ENCODE results near the gene METTL27. TPM values are rescaled to one million over a fixed set of nuclear protein-coding genes. Genes with fewer than 3 reads are reported as not detected.
"Not testable (repeated sequence)": the region's sequence is repeated elsewhere in the genome, so short reads cannot be mapped to it uniquely, and the experiment has no call there.

The METTL27 gene
- total RNA-seq, 3 donors from 2014 or later: 1.6 to 10.6 (median 7.0) TPM

DNA sequence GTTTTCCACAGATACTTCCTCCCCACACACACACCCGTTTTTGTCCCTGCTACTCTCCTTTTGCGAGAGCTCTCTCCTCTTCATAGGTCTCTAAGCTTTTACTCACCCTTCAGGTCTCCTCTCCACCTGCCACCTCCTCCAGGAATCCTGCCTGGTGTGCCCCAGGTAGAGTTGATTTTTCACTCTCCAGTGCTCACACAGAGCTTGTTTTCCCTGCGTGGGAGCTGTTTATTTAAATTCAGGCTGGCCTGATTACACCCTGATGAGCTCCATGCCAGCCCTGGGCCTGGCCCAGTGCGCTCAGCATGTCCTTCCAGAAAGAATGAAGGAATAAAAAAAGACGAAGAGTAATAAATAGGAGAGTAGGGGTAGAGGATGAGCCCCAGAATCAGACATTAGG is 19.1 kb downstream of the METTL27 start:
- H3K36me3 ChIP-seq: no peaks in the 10 kb centered on the region
- H3K27ac ChIP-seq: peak overlapping the region; percentile 95
- TF ChIP-seq, protein P1, sequence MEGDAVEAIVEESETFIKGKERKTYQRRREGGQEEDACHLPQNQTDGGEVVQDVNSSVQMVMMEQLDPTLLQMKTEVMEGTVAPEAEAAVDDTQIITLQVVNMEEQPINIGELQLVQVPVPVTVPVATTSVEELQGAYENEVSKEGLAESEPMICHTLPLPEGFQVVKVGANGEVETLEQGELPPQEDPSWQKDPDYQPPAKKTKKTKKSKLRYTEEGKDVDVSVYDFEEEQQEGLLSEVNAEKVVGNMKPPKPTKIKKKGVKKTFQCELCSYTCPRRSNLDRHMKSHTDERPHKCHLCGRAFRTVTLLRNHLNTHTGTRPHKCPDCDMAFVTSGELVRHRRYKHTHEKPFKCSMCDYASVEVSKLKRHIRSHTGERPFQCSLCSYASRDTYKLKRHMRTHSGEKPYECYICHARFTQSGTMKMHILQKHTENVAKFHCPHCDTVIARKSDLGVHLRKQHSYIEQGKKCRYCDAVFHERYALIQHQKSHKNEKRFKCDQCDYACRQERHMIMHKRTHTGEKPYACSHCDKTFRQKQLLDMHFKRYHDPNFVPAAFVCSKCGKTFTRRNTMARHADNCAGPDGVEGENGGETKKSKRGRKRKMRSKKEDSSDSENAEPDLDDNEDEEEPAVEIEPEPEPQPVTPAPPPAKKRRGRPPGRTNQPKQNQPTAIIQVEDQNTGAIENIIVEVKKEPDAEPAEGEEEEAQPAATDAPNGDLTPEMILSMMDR (IDR thresholded peaks at IDR 0.05): no peak
- TF ChIP-seq POLR2A (IDR thresholded peaks at IDR 0.05) (no peak), POLR2AphosphoS5 (IDR thresholded peaks at IDR 0.05) (no peak)
- H3K9me3 ChIP-seq: no peaks in the 10 kb centered on the region
- H3K4me3 ChIP-seq: no peak overlapping the region
- peaks cover 3 to 5% of the 10 kb centered on the region in 2 donors for H3K4me1 ChIP-seq
- no peak for DNase-seq (ENCODE audit: low spot score in 2 of 2)
- no peaks in the 10 kb centered on the region for H3K27me3 ChIP-seq
- intact Hi-C loops (cut with DNase I; ENCODE audit: low total_unique reads): no loop called here

DNA sequence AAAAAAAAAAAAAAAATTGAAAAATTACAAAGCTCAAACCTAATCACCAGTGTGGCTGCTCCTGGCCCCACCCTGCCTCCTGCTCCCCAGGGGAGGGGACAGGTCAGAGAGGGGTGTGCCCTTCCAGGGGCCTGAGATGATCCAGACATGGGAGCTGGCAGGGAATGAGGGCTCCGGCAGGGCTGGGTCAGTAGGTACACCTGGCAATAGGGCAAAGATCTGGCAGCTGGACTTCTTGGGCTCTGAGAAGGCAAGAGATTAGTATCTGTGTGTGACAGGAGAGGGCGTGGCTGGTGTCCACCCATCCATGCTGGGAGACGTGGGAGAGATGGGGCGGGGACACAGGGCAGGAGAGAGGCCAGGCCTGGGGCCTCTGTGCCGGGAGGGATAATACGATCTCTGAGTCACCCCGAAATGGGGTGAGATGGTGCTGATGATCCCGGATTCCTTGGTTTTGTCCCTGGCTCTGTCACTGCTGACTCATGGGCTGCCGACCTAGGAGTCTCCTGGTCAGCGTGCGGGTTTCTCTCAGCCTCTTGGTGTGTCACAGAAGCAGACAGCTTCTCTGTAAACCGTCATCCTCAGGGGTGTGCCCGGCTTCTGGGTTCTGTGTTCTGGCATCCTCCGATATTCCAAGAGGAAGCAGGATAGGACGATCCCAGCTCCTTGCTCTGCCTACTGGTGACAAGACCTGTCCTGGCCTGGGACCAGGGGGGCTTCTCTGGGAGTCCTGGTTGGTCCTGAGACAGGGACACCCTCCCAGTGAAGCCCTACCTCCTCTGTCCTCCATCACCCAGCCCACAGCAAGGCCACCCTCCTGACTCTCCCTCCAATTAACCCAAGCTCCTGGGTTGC is 19.8 kb downstream of the METTL27 start:
- H3K27me3 ChIP-seq: no peaks in the 10 kb centered on the region
- no peaks in the 10 kb centered on the region for H3K9me3 ChIP-seq
- peak overlapping the region in 1 of 3 donors; percentile 20 for H3K4me3 ChIP-seq
- intact Hi-C loops (cut with DNase I; ENCODE audit: low total_unique reads): no loop called here
- peak overlapping the region; percentile 95 for H3K27ac ChIP-seq
- no peaks in the 10 kb centered on the region for H3K36me3 ChIP-seq
- DNase-seq (ENCODE audit: low spot score in 2 of 2): peak; percentile 80 to 85
- TF ChIP-seq POLR2AphosphoS5 (IDR thresholded peaks at IDR 0.05) (peak in 1 of 3 donors; percentile 60), POLR2A (IDR thresholded peaks at IDR 0.05) (no peak)
- H3K4me1 ChIP-seq: peaks cover 0 to 3% of the 10 kb centered on the region in 2 donors

DNA sequence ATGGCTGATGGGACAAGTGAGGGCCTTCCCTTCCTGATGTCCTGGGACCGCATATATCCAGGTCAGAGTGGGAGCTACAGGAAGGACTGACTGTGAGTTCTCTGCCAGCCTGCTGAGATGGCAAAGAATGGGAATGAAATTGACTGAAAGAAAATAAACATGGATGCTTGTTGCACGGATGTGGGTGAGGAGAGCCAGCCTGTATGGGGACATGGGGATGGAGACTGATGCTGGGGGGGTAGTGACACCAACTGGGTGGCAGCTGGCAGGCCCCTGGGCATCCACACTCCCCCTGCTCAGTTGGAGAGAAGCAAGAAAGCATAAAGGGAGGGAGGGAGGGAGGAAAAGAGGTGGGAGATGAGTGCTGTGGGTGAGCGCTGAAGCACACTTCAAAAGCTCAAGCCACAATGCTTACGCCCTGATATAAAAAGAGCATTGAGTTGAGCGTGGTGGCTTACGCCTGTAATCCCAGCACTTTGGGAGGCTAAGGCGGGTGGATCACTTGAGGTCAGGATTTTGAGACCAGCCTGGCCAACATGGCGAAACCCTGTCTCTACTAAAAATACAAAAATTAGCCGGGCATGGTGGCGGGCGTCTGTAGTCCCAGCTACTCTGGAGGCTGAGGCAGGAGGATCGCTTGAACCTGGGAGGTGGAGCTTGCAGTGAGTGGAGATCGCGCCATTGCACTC is 20.6 kb downstream of the METTL27 start:
- H3K4me3 ChIP-seq; H3K27me3 ChIP-seq; H3K36me3 ChIP-seq; H3K4me1 ChIP-seq; intact Hi-C loops (cut with DNase I; ENCODE audit: low total_unique reads); H3K9me3 ChIP-seq: not testable (repeated sequence)
- H3K27ac ChIP-seq: peak overlapping the region in 1 of 2 donors; percentile 95
- DNase-seq (ENCODE audit: low spot score in 2 of 2): peak in 1 of 2 donors; percentile 28

DNA sequence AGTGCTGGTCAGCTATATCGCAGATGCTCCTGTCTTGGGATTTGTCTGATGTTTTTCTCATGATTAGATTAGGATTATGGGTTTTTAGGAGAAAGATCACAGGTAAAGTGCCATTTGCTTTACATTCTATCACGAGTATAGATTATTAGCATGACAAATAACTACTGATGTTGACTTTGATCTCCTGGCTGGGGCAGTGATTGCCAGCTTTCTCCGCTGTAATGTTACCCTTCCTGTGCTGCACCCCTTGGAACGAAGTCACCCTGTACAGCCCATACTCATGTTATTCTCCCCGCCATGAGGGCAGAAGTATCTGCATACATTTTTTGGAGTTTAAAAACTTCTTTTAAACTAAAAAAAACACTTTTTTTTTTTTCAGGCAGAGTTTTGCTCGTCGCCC is 22.3 kb downstream of the METTL27 start:
- no peaks in the 10 kb centered on the region for H3K9me3 ChIP-seq
- no peaks in the 10 kb centered on the region for H3K27me3 ChIP-seq
- intact Hi-C loops (cut with DNase I; ENCODE audit: low total_unique reads): no loop called here
- no peaks in the 10 kb centered on the region for H3K36me3 ChIP-seq
- TF ChIP-seq POLR2A (IDR thresholded peaks at IDR 0.05): no peak
- TF ChIP-seq, protein P1 (IDR thresholded peaks at IDR 0.05): no peak
- TF ChIP-seq POLR2AphosphoS5 (IDR thresholded peaks at IDR 0.05): no peak
- no peak overlapping the region for H3K27ac ChIP-seq
- DNase-seq (ENCODE audit: low spot score in 2 of 2): no peak
- H3K4me3 ChIP-seq: no peak overlapping the region
- peaks cover 0 to 3% of the 10 kb centered on the region in 2 donors for H3K4me1 ChIP-seq

DNA sequence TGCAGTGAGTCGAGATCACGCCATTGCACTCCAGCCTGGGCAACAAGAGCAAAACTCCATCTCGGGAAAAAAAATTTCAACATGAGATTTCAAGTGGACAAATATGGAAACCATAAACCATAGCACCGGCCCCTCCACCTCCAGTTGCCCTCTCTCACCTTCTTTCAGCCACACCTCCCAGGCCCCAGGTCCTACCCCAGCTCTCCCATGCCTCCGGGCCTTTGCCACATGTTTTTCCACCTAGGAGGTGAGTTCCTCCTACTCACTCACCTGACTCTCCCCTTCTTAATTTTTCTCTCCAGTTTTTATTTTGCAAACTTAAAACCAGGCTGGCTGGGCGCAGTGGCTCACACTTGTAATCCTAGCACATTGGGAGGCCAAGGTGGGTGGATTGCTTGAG is 25.2 kb downstream of the METTL27 start:
- DNase-seq (ENCODE audit: low spot score in 2 of 2): no peak
- H3K27ac ChIP-seq: no peak overlapping the region
- TF ChIP-seq, protein P1 (IDR thresholded peaks at IDR 0.05): no peak
- TF ChIP-seq POLR2AphosphoS5 (IDR thresholded peaks at IDR 0.05): no peak
- TF ChIP-seq POLR2A (IDR thresholded peaks at IDR 0.05): no peak
- H3K9me3 ChIP-seq: peaks cover 0 to 9% of the 10 kb centered on the region in 2 donors
- no peaks in the 10 kb centered on the region for H3K4me1 ChIP-seq
- no peak overlapping the region for H3K4me3 ChIP-seq
- no peaks in the 10 kb centered on the region for H3K36me3 ChIP-seq
- H3K27me3 ChIP-seq: no peaks in the 10 kb centered on the region
- intact Hi-C loops (cut with DNase I; ENCODE audit: low total_unique reads): no loop called here

DNA sequence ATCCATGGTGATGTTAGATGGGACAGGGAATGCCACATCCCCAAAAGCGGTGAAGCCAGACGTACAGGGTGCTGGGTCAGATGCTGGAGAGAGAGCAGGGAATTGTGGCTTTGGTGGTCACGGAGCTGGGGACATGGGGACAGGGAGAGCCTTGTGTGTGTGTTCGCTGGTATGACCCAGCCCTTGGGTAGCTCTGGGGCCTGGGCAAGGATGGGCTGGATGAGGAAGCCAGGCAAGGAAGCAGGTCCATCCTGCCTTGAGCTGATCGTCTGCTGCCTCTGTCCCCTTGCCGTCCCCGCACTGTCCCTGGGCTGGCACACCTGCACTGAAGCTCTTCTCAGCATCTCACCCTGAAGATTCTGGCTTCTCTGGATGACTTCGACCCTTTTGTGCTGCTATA is 26.9 kb downstream of the METTL27 start:
- H3K9me3 ChIP-seq: peaks cover 0 to 9% of the 10 kb centered on the region in 2 donors
- no peaks in the 10 kb centered on the region for H3K27me3 ChIP-seq
- intact Hi-C loops (cut with DNase I; ENCODE audit: low total_unique reads): no loop called here
- no peaks in the 10 kb centered on the region for H3K36me3 ChIP-seq
- no peak for DNase-seq (ENCODE audit: low spot score in 2 of 2)
- H3K27ac ChIP-seq: no peak overlapping the region
- H3K4me3 ChIP-seq: no peak overlapping the region
- H3K4me1 ChIP-seq: no peaks in the 10 kb centered on the region
- TF ChIP-seq POLR2A (IDR thresholded peaks at IDR 0.05) (no peak), POLR2AphosphoS5 (IDR thresholded peaks at IDR 0.05) (no peak)
- TF ChIP-seq, protein P1 (IDR thresholded peaks at IDR 0.05): no peak
